SU-DHL-6 (cell line): ENCODE data around the gene MYO1D.

Experiments
- H2AFZ ChIP-seq: fragments of 200-600 bp; sonication (generic); 2 replicates; pipeline ENCODE4 v1.6.1; 2014; ENCODE audit warnings: low read depth, mild to moderate bottlenecking, moderate library complexity, mixed read lengths, antibody characterized with exemption, low read length; ENCODE audit not compliant: severe bottlenecking
- H3F3A ChIP-seq: fragments of 200-600 bp; shearing (Covaris generic); 2 replicates; pipeline ENCODE4 v1.6.0; 2016; ENCODE audit warnings: antibody characterized with exemption, mild to moderate bottlenecking; ENCODE audit not compliant: insufficient read depth
- H3K27ac ChIP-seq: fragments of 200-600 bp; sonication (generic); 2 replicates; pipeline ENCODE4 v1.5.1; 2016; ENCODE audit warnings: low read depth, mild to moderate bottlenecking, low read length, moderate library complexity, mixed read lengths
- H3K27me3 ChIP-seq: fragments of 200-600 bp; sonication (generic), shearing (Covaris generic); 2 replicates; pipeline ENCODE4 v1.6.0; 2014; ENCODE audit warnings: mild to moderate bottlenecking, low read length
- H3K36me3 ChIP-seq: fragments of 200-600 bp; sonication (generic); 2 replicates; pipeline ENCODE4 v1.6.1; 2014; ENCODE audit warnings: mild to moderate bottlenecking, low read length, mixed read lengths
- H3K4me2 ChIP-seq: fragments of 300-600, 200-600 bp; shearing (Covaris generic), sonication (generic); 2 replicates; pipeline ENCODE4 v1.6.0; 2014; ENCODE audit warnings: low read length, low read depth, mild to moderate bottlenecking; ENCODE audit not compliant: poor library complexity, severe bottlenecking
- H3K4me3 ChIP-seq: fragments of 200-600 bp; sonication (generic); 2 replicates; pipeline ENCODE4 v1.5.1; 2014; ENCODE audit warnings: antibody characterized with exemption, low read length, mild to moderate bottlenecking, mixed read lengths; ENCODE audit not compliant: insufficient read depth, poor library complexity, severe bottlenecking
- H3K79me2 ChIP-seq: fragments of 200-600 bp; sonication (generic); 2 replicates; pipeline ENCODE4 v1.6.1; 2014; ENCODE audit warnings: mild to moderate bottlenecking, low read length, moderate library complexity; ENCODE audit not compliant: insufficient read depth
- H3K9ac ChIP-seq: fragments of 200-600 bp; sonication (generic); 2 replicates; pipeline ENCODE4 v1.7.0; 2014; ENCODE audit warnings: mild to moderate bottlenecking, low read length
- H3K9me2 ChIP-seq: fragments of 200-600 bp; sonication (generic); replicated peaks from 2 replicates; pipeline ENCODE4 v1.6.1; 2014; ENCODE audit warnings: low read length; ENCODE audit not compliant: insufficient read depth
- H3K9me3 ChIP-seq: fragments of 200-600 bp; sonication (generic); 2 replicates; pipeline ENCODE4 v1.6.1; 2014; ENCODE audit warnings: low read length, mixed read lengths; ENCODE audit not compliant: insufficient read depth
- H4K20me1 ChIP-seq: fragments of 200-600 bp; sonication (generic); 2 replicates; pipeline ENCODE4 v1.6.1; 2014; ENCODE audit warnings: low read depth, mild to moderate bottlenecking, antibody characterized with exemption, low read length, moderate library complexity, mixed read lengths
- EZH2phosphoT487 ChIP-seq: fragments of 200-600 bp; sonication (generic), shearing (Covaris generic); conservative IDR thresholded peaks from 2 replicates; pipeline ENCODE4 v1.6.1; 2018; ENCODE audit warnings: mild to moderate bottlenecking, antibody characterized with exemption, low read length, moderate library complexity, mixed read lengths
- TF ChIP-seq, protein P1 (sequence below): fragments of 200-600 bp; sonication (generic); IDR thresholded peaks from one replicate; pipeline ENCODE4 v1.5.1; 2017; ENCODE audit warnings: antibody characterized with exemption, mild to moderate bottlenecking, low read length, moderate library complexity; ENCODE audit not compliant: insufficient read depth, poor library complexity, severe bottlenecking

MYO1D gene

DNA sequence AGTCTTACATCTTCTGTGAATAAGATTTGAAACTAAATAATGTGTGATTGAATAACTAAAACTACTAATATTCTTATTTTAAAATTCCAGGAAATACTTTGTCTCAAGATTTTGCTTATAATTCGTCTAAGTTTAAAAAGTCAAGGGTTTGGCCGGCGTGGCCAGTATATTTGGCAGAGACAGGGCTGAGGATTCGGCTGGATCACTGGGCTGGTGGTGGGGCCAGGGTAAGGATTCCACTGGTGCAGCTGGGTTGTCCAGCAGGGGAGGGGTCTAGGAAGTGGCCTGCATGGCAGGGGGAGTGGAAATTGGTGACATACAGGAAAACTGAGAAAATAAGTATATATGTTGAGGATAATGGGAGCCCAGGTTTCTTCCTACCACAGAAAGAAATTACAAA, 75.7 kb downstream of the MYO1D start:
- Histone ChIP-seq H3K27me3 (no peaks in the 10 kb centered on the region), H3K36me3 (no peaks in the 10 kb centered on the region), H3K4me2 (no peak overlapping the region), H4K20me1 (no peaks in the 10 kb centered on the region), H3K9me2 (no peaks in the 10 kb centered on the region), H2AFZ (no peak overlapping the region), H3K27ac (no peak overlapping the region), H3K79me2 (no peaks in the 10 kb centered on the region), H3K9ac (no peak overlapping the region), H3F3A (no peaks in the 10 kb centered on the region), H3K4me3 (no peak overlapping the region), H3K9me3 (no peaks in the 10 kb centered on the region)
- TF ChIP-seq, protein P1, sequence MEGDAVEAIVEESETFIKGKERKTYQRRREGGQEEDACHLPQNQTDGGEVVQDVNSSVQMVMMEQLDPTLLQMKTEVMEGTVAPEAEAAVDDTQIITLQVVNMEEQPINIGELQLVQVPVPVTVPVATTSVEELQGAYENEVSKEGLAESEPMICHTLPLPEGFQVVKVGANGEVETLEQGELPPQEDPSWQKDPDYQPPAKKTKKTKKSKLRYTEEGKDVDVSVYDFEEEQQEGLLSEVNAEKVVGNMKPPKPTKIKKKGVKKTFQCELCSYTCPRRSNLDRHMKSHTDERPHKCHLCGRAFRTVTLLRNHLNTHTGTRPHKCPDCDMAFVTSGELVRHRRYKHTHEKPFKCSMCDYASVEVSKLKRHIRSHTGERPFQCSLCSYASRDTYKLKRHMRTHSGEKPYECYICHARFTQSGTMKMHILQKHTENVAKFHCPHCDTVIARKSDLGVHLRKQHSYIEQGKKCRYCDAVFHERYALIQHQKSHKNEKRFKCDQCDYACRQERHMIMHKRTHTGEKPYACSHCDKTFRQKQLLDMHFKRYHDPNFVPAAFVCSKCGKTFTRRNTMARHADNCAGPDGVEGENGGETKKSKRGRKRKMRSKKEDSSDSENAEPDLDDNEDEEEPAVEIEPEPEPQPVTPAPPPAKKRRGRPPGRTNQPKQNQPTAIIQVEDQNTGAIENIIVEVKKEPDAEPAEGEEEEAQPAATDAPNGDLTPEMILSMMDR: no peak
- TF ChIP-seq EZH2phosphoT487: no peak

DNA sequence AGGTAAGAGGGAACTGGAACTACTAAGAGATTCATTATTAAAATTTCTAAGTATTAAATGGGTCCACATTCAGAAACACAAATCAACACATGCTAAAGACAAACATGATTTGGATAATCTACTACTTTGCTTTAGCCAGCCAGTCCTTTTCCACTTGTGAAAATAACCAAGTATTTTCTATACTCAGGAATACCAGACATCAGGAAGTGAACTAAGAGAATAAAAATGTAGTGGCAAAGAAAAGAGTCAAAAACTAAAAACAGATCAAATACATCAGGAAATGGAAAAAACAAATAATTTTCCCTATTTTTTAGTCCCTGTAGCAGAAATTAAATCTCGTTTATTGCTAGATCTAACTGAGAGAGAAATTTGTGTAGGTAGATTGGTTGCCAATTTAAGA, 78.0 kb downstream of the MYO1D start:
- Histone ChIP-seq H3K27me3 (no peaks in the 10 kb centered on the region), H3K79me2 (no peaks in the 10 kb centered on the region), H3K4me3 (no peak overlapping the region), H3K4me2 (no peak overlapping the region), H3K9me2 (no peaks in the 10 kb centered on the region), H4K20me1 (no peaks in the 10 kb centered on the region), H3K9me3 (no peaks in the 10 kb centered on the region), H3K9ac (no peak overlapping the region), H3K36me3 (no peaks in the 10 kb centered on the region), H3K27ac (no peak overlapping the region), H2AFZ (no peak overlapping the region), H3F3A (no peaks in the 10 kb centered on the region)
- TF ChIP-seq, protein P1: no peak
- no peak for TF ChIP-seq EZH2phosphoT487

DNA sequence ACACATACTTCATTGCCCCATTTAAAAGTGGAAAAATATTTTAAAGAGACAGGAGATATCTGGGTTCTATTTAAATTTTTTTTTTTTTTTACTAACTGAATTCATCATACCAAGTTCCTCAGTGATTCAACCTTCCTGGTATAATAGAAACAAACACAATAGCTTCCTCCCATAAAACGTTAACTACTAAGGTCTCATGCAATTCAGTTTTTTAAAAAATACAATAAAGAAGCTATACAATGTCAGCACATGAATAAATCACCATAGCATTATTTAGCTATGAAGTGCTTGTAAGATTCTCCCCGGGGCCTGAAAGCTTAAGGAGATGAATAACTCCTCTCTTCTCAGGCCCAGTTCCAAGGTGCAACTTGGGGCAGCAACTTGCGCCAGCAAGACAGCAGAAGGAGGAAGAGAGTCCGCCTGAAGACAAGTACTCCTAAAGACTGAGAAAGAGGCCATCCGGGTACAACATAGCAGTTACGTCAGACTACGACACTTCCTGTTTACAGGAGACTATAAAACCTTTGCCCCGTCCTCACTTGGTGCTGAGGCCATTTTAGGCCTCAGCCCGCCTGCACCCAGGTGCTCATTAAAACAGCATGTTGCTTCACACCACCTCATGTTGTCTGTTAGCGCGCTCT, 81.5 kb downstream of the MYO1D start:
- Histone ChIP-seq H3K9me2 (no peaks in the 10 kb centered on the region), H3K4me3 (no peak overlapping the region), H3K27ac (no peak overlapping the region), H3K27me3 (no peaks in the 10 kb centered on the region), H3K79me2 (no peaks in the 10 kb centered on the region), H3K36me3 (no peaks in the 10 kb centered on the region), H3K9me3 (no peaks in the 10 kb centered on the region), H3K4me2 (no peak overlapping the region), H2AFZ (no peak overlapping the region), H3K9ac (no peak overlapping the region), H4K20me1 (no peaks in the 10 kb centered on the region), H3F3A (no peaks in the 10 kb centered on the region)
- TF ChIP-seq, protein P1: no peak
- no peak for TF ChIP-seq EZH2phosphoT487
